OCI-LY1 (cell line): ENCODE measurements around the gene AGAP3.

ENCODE experiments used
- H2AFZ ChIP-seq: fragments of 200-600 bp; sonication (generic), shearing (Covaris generic); 2 replicates; pipeline ENCODE4 v1.6.0; 2014; ENCODE audit warnings: antibody characterized with exemption, mild to moderate bottlenecking, low read length
- H3F3A ChIP-seq: fragments of 200-600 bp; sonication (generic), shearing (Covaris generic); 2 replicates; pipeline ENCODE4 v1.6.0; 2014; ENCODE audit warnings: mild to moderate bottlenecking, antibody characterized with exemption, low read length, moderate library complexity; ENCODE audit not compliant: insufficient read depth
- H3K27ac ChIP-seq: fragments of 200-600 bp; sonication (generic); 2 replicates; pipeline ENCODE4 v1.5.1; 2014; ENCODE audit warnings: low read length, mixed run types, mild to moderate bottlenecking, low read depth; ENCODE audit not compliant: poor library complexity, severe bottlenecking
- H3K27me3 ChIP-seq: fragments of 200-600 bp; sonication (generic); 2 replicates; pipeline ENCODE4 v1.6.0; 2014; ENCODE audit warnings: antibody characterized with exemption, mild to moderate bottlenecking, low read length, moderate library complexity; ENCODE audit not compliant: insufficient read depth
- H3K36me3 ChIP-seq: fragments of 200-600 bp; sonication (generic); 2 replicates; pipeline ENCODE4 v1.6.1; 2014; ENCODE audit warnings: mild to moderate bottlenecking, antibody characterized with exemption, low read length, moderate library complexity, mixed read lengths; ENCODE audit not compliant: insufficient read depth
- H3K4me1 ChIP-seq: fragments of 200-600 bp; sonication (generic); 2 replicates; pipeline ENCODE4 v1.5.1; 2014; ENCODE audit warnings: mild to moderate bottlenecking, low read length, moderate library complexity; ENCODE audit not compliant: insufficient read depth, severe bottlenecking
- H3K4me2 ChIP-seq: fragments of 200-600 bp; sonication (generic), shearing (Covaris generic); 2 replicates; pipeline ENCODE4 v1.6.1; 2014; ENCODE audit warnings: low read length
- H3K4me3 ChIP-seq: fragments of 200-600 bp; sonication (generic); 2 replicates; pipeline ENCODE4 v1.5.1; 2014; ENCODE audit warnings: low read length, low read depth, mild to moderate bottlenecking, mixed read lengths; ENCODE audit not compliant: poor library complexity, severe bottlenecking
- H3K79me2 ChIP-seq: fragments of 200-600 bp; shearing (Covaris generic); 2 replicates; pipeline ENCODE4 v1.6.1; 2016; ENCODE audit warnings: mixed run types, low read length, mixed read lengths; ENCODE audit not compliant: insufficient read depth
- H3K9ac ChIP-seq: fragments of 200-600 bp; sonication (generic), shearing (Covaris generic); 2 replicates; pipeline ENCODE4 v1.6.1; 2014; ENCODE audit warnings: mild to moderate bottlenecking, low read length, mixed read lengths
- H3K9me2 ChIP-seq: fragments of 200-600 bp; sonication (generic), shearing (Covaris generic); 2 replicates; pipeline ENCODE4 v1.6.1; 2014; ENCODE audit warnings: low read depth, mild to moderate bottlenecking, low read length, mixed read lengths
- H3K9me3 ChIP-seq: fragments of 200-600 bp; shearing (Covaris generic); 2 replicates; pipeline ENCODE4 v1.6.1; 2014; ENCODE audit warnings: low read length, mixed read lengths
- H4K20me1 ChIP-seq: fragments of 200-600 bp; sonication (generic), shearing (Covaris generic); 2 replicates; pipeline ENCODE4 v1.6.0; 2016; ENCODE audit warnings: mild to moderate bottlenecking, low read length; ENCODE audit not compliant: insufficient read depth
- CTCF ChIP-seq: fragments of 200-600 bp; sonication (generic), shearing (Covaris generic); IDR thresholded peaks from 2 replicates; pipeline ENCODE4 v1.5.1; 2017; ENCODE audit warnings: mild to moderate bottlenecking, antibody characterized with exemption, low read length, moderate library complexity, mixed read lengths
- EZH2 ChIP-seq: fragments of 200-600 bp; sonication (generic), shearing (Covaris generic); IDR thresholded peaks from 2 replicates; pipeline ENCODE4 v1.8.0; 2017; ENCODE audit warnings: borderline replicate concordance, mixed run types, mild to moderate bottlenecking, antibody characterized with exemption, low read length, moderate library complexity, mixed read lengths

The AGAP3 gene

GRCh38 chr7:151095123-151095797 lies 9.0 kb downstream of the AGAP3 start:
- TF ChIP-seq EZH2 (no peak), CTCF (peak; percentile 34; the same call in 1 of the 2 replicates)
- no peak overlapping the region for H3K27ac ChIP-seq
- H3K79me2 ChIP-seq: no peaks in the 10 kb centered on the region
- H3K4me1 ChIP-seq: peaks cover 7% of the 10 kb centered on the region
- no peak overlapping the region for H3K4me2 ChIP-seq
- H3K9me3 ChIP-seq: no peaks in the 10 kb centered on the region
- no peak overlapping the region for H3K9ac ChIP-seq
- H3F3A ChIP-seq: no peaks in the 10 kb centered on the region
- H3K36me3 ChIP-seq: no peaks in the 10 kb centered on the region
- no peaks in the 10 kb centered on the region for H3K27me3 ChIP-seq
- H3K4me3 ChIP-seq: no peak overlapping the region
- no peaks in the 10 kb centered on the region for H4K20me1 ChIP-seq
- no peaks in the 10 kb centered on the region for H3K9me2 ChIP-seq
- H2AFZ ChIP-seq: no peak overlapping the region

- Histone ChIP-seq H3K9me2 (no peaks in the 10 kb centered on the region), H3K36me3 (no peaks in the 10 kb centered on the region), H3K4me2 (peak overlapping the region; percentile 37; the same call in 1 of the 2 replicates), H3K9me3 (no peaks in the 10 kb centered on the region), H3K4me1 (peaks cover 7% of the 10 kb centered on the region), H3K79me2 (no peaks in the 10 kb centered on the region), H2AFZ (no peak overlapping the region), H3F3A (no peaks in the 10 kb centered on the region), H3K4me3 (no peak overlapping the region), H3K9ac (no peak overlapping the region), H3K27ac (no peak overlapping the region), H3K27me3 (no peaks in the 10 kb centered on the region), H4K20me1 (no peaks in the 10 kb centered on the region)
- no peak for TF ChIP-seq CTCF
- no peak for TF ChIP-seq EZH2
These were observed 9.7 kb downstream of the AGAP3 start for GRCh38 chr7:151095828-151096475.

- Histone ChIP-seq H3K4me2 (no peak overlapping the region), H3K27me3 (peaks cover 12% of the 10 kb centered on the region; the same call in 1 of the 2 replicates), H3F3A (no peaks in the 10 kb centered on the region), H2AFZ (no peak overlapping the region), H3K9ac (no peak overlapping the region), H3K4me3 (no peak overlapping the region), H3K9me3 (no peaks in the 10 kb centered on the region), H3K36me3 (no peaks in the 10 kb centered on the region), H3K79me2 (no peaks in the 10 kb centered on the region), H3K27ac (no peak overlapping the region), H3K4me1 (peaks cover 7% of the 10 kb centered on the region), H3K9me2 (no peaks in the 10 kb centered on the region), H4K20me1 (no peaks in the 10 kb centered on the region)
- TF ChIP-seq EZH2 (no peak), CTCF (no peak)
These were observed 13.4 kb downstream of the AGAP3 start for GRCh38 chr7:151099486-151100211.
